Measurements from ENCODE around the gene C12orf42. TPM values are rescaled to one million over a fixed set of nuclear protein-coding genes. Genes with fewer than 3 reads are reported as not detected.

C12orf42 gene
- polyA plus RNA-seq, 5 donors = 0.09 TPM; not detected in 4

GRCh38 chr12:103336940-103337339, 158.8 kb downstream of the C12orf42 start:
- DNase-seq = no peak

DNA sequence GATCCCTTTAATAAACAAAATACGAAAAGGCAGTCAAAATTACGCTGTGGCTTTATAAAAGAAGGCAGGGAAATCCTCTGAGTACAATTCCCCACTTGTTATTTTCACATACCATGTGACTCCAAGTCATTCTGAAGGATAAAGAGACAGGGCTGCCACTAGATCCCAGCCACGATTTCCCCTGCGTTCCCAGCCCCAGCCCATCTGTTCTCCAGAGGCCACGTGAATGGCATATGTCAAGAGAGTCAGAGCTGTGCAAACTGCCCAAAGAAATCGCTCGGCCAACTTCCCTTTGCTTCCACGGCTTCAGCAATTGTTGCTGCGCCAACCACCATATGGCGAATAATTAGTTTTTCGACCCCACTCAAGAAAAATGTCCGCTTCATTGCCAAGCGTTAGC, 161.3 kb downstream of the C12orf42 start:
- DNase-seq = no peak

DNA sequence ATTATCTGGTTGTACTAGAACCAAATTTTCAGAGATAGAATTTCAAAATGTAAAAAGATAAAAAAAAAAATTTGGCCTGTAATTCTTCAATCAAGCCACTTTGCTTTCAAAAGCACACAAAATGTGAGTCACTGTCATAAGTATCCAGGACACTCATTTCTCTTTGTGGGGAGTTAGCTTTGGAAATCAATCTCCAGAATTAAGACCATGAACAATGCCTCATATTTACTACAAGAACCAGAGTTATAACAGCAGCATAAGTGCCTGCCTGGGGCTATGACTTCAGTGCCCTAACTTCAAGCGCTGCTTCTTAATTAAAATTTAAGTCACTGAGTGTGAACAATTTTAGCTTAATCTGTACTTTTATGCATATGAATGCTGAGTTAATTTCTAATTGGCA, 162.1 kb downstream of the C12orf42 start:
- DNase-seq = no peak

GRCh38 chr12:103331643-103332042, 164.1 kb downstream of the C12orf42 start:
- no peak for DNase-seq

GRCh38 chr12:103330672-103331071, 165.1 kb downstream of the C12orf42 start:
- DNase-seq = no peak

GRCh38 chr12:103327676-103328075, 168.1 kb downstream of the C12orf42 start:
- no peak for DNase-seq

GRCh38 chr12:103326190-103326589, 169.6 kb downstream of the C12orf42 start:
- no peak for DNase-seq

- DNase-seq = no peak
These were observed 177.2 kb downstream of the C12orf42 start for GRCh38 chr12:103318566-103318965.

- DNase-seq = no peak
These were observed 178.5 kb downstream of the C12orf42 start for GRCh38 chr12:103317220-103317619.

- DNase-seq = no peak
These were observed 181.0 kb downstream of the C12orf42 start for GRCh38 chr12:103314786-103315185.

- DNase-seq = no peak
These were observed 181.9 kb downstream of the C12orf42 start for GRCh38 chr12:103313894-103314293.

GRCh38 chr12:103312742-103313354, 182.9 kb downstream of the C12orf42 start:
- DNase-seq = no peak

- DNase-seq = no peak
These were observed 185.1 kb downstream of the C12orf42 start for GRCh38 chr12:103310546-103311270.

DNA sequence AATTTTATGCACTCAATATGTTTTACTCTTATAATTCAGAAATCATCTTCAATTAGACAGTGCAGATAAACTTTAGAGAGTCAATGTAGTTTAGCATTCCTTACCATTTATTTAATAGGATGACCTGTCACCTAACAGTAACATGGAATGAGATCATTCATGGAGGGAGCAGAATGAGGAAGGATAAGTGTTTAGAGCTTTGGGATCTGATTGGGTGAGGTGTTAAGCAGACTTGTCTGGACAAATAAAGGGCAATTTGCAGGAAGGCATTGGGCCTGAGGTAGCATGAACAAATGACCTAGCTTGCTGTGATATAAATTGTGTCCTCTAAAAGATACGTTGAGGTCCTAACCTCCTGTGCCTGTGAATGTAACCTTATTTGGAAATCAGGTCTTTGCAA, 187.4 kb downstream of the C12orf42 start:
- DNase-seq = no peak

DNA sequence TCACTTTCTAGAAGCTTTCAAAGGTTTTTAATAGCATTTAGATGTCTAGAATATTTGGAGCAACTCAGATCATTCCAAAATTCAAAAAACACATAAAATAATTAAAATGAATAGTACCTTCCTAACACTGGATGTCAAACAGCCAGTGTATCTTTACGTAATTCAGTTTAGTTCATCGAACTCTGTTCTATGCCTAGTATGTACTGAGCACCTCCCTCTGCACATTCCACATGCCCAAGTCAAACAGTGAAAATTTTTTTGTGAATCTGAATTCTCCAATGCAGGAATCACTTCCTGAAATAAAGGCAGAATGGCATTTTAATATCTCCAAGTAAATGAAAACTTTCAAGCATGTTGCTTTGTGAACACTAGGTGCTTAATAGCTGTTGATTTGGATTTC, 192.3 kb downstream of the C12orf42 start:
- DNase-seq = no peak

GRCh38 chr12:103301642-103302591, 193.9 kb downstream of the C12orf42 start:
- DNase-seq = no peak

GRCh38 chr12:103288016-103288415, 207.8 kb downstream of the C12orf42 start:
- no peak for DNase-seq

GRCh38 chr12:103282124-103282523, 213.6 kb downstream of the C12orf42 start:
- no peak for DNase-seq

- no peak for DNase-seq
These were observed 216.3 kb downstream of the C12orf42 start for GRCh38 chr12:103279444-103279843.

DNA sequence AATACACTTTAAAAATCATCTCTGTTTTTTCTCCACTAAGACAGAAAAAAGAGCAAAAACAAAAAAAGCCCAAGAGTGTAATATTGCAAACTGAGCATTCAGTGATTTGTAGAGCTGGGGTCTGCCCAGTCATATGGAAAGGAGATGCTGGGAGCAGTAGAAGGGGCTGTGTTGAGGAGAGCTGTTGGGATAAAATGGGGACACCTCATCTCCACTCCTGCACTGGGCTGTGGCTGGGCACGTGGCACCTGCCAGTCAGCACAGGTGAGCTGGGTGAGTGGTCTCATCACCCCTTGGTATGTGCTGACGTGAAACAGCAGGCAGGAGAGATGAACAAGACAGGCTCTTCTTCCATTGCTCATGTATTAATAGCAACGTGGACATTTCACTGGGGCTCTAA, 217.4 kb downstream of the C12orf42 start:
- DNase-seq = no peak

- DNase-seq = no peak
These were observed 222.1 kb downstream of the C12orf42 start for GRCh38 chr12:103273645-103274044.

- DNase-seq = no peak
These were observed 222.8 kb downstream of the C12orf42 start for GRCh38 chr12:103272949-103273348.

DNA sequence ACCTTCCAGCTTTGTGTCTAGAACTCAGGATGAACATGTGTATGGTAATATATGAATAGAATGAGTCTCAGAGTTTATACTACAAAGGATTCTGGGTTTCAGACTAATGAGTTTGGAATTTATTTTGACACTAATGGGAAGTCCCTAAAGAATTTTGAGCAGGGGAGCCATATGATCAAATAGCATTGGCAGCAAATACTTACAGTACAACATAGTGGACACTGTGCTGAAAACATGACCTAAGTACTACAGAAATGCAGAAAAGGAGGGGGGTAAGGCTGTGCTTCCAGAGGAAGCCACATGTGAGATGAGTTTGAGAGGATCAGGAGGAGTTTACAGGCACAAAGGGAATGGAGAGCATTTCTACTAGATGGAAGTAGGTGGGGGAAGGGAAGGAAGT, 225.8 kb downstream of the C12orf42 start:
- DNase-seq = no peak
